HEK293 (cell line): Measurements from ENCODE around the gene MYCN.
A peak's percentile ranks its signal among the peaks of the same experiment; 100 is the strongest.
"Not testable (repeated sequence)": the region's sequence is repeated elsewhere in the genome, so short reads cannot be mapped to it uniquely, and the experiment has no call there.

Source experiments
- CTCF ChIA-PET: fragments of 350-600 bp; formaldehyde crosslinking; extraction: SDS; loops from one replicate; lab custom pipeline; 2021; ENCODE audit warnings: antibody characterized with exemption; lab: Yijun Ruan, JAX
- POLR2A ChIA-PET: fragments of 300-600 bp; formaldehyde crosslinking; extraction: SDS; loops from one replicate; lab custom pipeline; 2020; ENCODE audit warnings: antibody characterized with exemption, inconsistent platforms; lab: Yijun Ruan, JAX
- H3K27ac ChIP-seq: fragments of 200-500 bp; sonication (Bioruptor generic); 2 replicates; pipeline ENCODE4 v1.5.1; 2014; ENCODE audit warnings: low read depth, low read length, control low read depth, inconsistent platforms; ENCODE audit errors: extremely low read depth
- H3K36me3 ChIP-seq, 2 experiments: fragments of 200-500 bp in 1 of 2; sonication (Bioruptor generic) in 1 of 2; 1 replicate in 1 of 2; 2 replicates in 1 of 2; pipeline ENCODE4 v1.5.1; 2014 to 2017; ENCODE audit warnings: inconsistent platforms in 2 of 2, low read length in 2 of 2; ENCODE audit not compliant: control insufficient read depth in 2 of 2, insufficient read depth in 1 of 2
- H3K4me1 ChIP-seq: fragments of 200-500 bp; sonication (Bioruptor generic); 2 replicates; pipeline ENCODE4 v1.5.1; 2014; ENCODE audit warnings: mild to moderate bottlenecking, low read length, inconsistent platforms; ENCODE audit not compliant: control insufficient read depth, insufficient read depth
- H3K4me3 ChIP-seq: 2 replicates; pipeline ENCODE4 v1.5.1; 2011; ENCODE audit warnings: low read depth, mild to moderate bottlenecking, control low read depth, low read length, moderate library complexity
- H3K9me3 ChIP-seq: fragments of 200-500 bp; sonication (Bioruptor generic); 2 replicates; pipeline ENCODE4 v1.5.1; 2014; ENCODE audit warnings: low read depth, low read length, inconsistent platforms; ENCODE audit not compliant: control insufficient read depth, insufficient read depth
- BCL11A ChIP-seq: fragments of 450-650 bp; formaldehyde crosslinking; IDR thresholded peaks from 2 replicates; pipeline ENCODE4 v1.5.1; 2016; ENCODE audit warnings: low read depth, missing biosample characterization, missing genetic modification characterization
- EGR2 ChIP-seq: fragments of 450-650 bp; formaldehyde crosslinking; IDR thresholded peaks from 2 replicates; pipeline ENCODE4 v1.5.1; 2016; ENCODE audit warnings: low read depth, missing biosample characterization, missing genetic modification characterization
- GLIS2 ChIP-seq: fragments of 450-650 bp; formaldehyde crosslinking; IDR thresholded peaks from 2 replicates; pipeline ENCODE4 v1.5.1; 2016; ENCODE audit warnings: missing biosample characterization, missing genetic modification characterization
- HOXD13 ChIP-seq: sonication (generic); formaldehyde crosslinking; IDR thresholded peaks from 2 replicates; pipeline ENCODE4 v1.8.0; 2022; ENCODE audit warnings: missing genetic modification reagents, borderline replicate concordance
- MYNN ChIP-seq: fragments of 450-650 bp; formaldehyde crosslinking; IDR thresholded peaks from 2 replicates; pipeline ENCODE4 v1.5.1; 2016; ENCODE audit warnings: missing biosample characterization, missing genetic modification characterization, borderline replicate concordance
- PRDM4 ChIP-seq: fragments of 450-650 bp; formaldehyde crosslinking; IDR thresholded peaks from 2 replicates; pipeline ENCODE4 v1.5.1; 2017; ENCODE audit warnings: missing biosample characterization, missing genetic modification characterization
- ZFP37 ChIP-seq: fragments of 450-650 bp; formaldehyde crosslinking; IDR thresholded peaks from 2 replicates; pipeline ENCODE4 v1.5.1; 2016; ENCODE audit warnings: missing biosample characterization, missing genetic modification characterization
- ZNF146 ChIP-seq: fragments of 450-650 bp; formaldehyde crosslinking; IDR thresholded peaks from 2 replicates; pipeline ENCODE4 v1.5.1; 2016; ENCODE audit warnings: missing biosample characterization, missing genetic modification characterization
- ZNF341 ChIP-seq: fragments of 450-650 bp; formaldehyde crosslinking; IDR thresholded peaks from 2 replicates; pipeline ENCODE4; 2016; ENCODE audit warnings: low read depth, missing biosample characterization, missing genetic modification characterization
- ZNF510 ChIP-seq: fragments of 450-650 bp; formaldehyde crosslinking; IDR thresholded peaks from 2 replicates; pipeline ENCODE4 v1.5.1; 2018; ENCODE audit warnings: mild to moderate bottlenecking, missing genetic modification characterization, missing biosample characterization; ENCODE audit not compliant: insufficient replicate concordance
- ZNF555 ChIP-seq: fragments of 450-650 bp; formaldehyde crosslinking; conservative IDR thresholded peaks from 2 replicates; pipeline ENCODE4 v1.5.1; 2017; ENCODE audit warnings: missing biosample characterization, mild to moderate bottlenecking, missing genetic modification characterization, inconsistent platforms
- ZNF629 ChIP-seq: fragments of 450-650 bp; formaldehyde crosslinking; IDR thresholded peaks from 2 replicates; pipeline ENCODE4 v1.5.1; 2017; ENCODE audit warnings: missing biosample characterization, missing genetic modification characterization
- ZNF639 ChIP-seq: fragments of 450-650 bp; formaldehyde crosslinking; IDR thresholded peaks from 2 replicates; pipeline ENCODE4 v1.5.1; 2016; ENCODE audit warnings: missing biosample characterization, missing genetic modification characterization
- ZNF704 ChIP-seq: fragments of 450-650 bp; formaldehyde crosslinking; IDR thresholded peaks from 2 replicates; pipeline ENCODE4 v1.5.1; 2016; ENCODE audit warnings: missing biosample characterization, missing genetic modification characterization

The MYCN gene

GRCh38 chr2:15959331-15960153 is 19.2 kb downstream of the MYCN start:
- POLR2A ChIA-PET, result no interaction called here
- Histone ChIP-seq H3K36me3 (no peaks in the 10 kb centered on the region), H3K27ac (no peak overlapping the region), H3K4me3 (no peak overlapping the region), H3K4me1 (no peaks in the 10 kb centered on the region), H3K9me3 (no peaks in the 10 kb centered on the region)
- CTCF ChIA-PET, result no interaction called here
- no peak for TF ChIP-seq ZNF629 (tag by site-specific recombination)
- TF ChIP-seq ZNF639, result no peak
- TF ChIP-seq ZFP37 (tag by site-specific recombination), result no peak
- no peak for TF ChIP-seq BCL11A (tag by site-specific recombination)
- TF ChIP-seq HOXD13 (CRISPR knock-in tag), result no peak
- no peak for TF ChIP-seq ZNF704 (tag by site-specific recombination)
- TF ChIP-seq PRDM4 (tag by site-specific recombination), result no peak
- no peak for TF ChIP-seq MYNN (tag by site-specific recombination)
- no peak for TF ChIP-seq ZNF555 (tag by site-specific recombination)
- no peak for TF ChIP-seq EGR2
- no peak for TF ChIP-seq GLIS2 (tag by site-specific recombination)
- TF ChIP-seq ZNF341 (tag by site-specific recombination), result no peak
- no peak for TF ChIP-seq ZNF510 (tag by site-specific recombination)
- TF ChIP-seq, all 188 proteins: peak for 0

- CTCF ChIA-PET, result interaction anchor here (1.3 kb wide), 1 partner anchor 16 kb away, joined by 4 read pairs; no protein-coding TSS in a partner anchor
- POLR2A ChIA-PET, result not testable (repeated sequence)
Observed at GRCh38 chr2:15960154-15960520, 19.8 kb downstream of the MYCN start.

GRCh38 chr2:15963109-15963976 is 23.0 kb downstream of the MYCN start:
- CTCF ChIA-PET, result not testable (repeated sequence)

More at GRCh38 chr2:15960154-15960520, 19.8 kb downstream of the MYCN start:
- H3K9me3 ChIP-seq, H3K36me3 ChIP-seq, H3K4me3 ChIP-seq, H3K4me1 ChIP-seq, H3K27ac ChIP-seq: not testable (repeated sequence)

More at GRCh38 chr2:15963109-15963976, 23.0 kb downstream of the MYCN start:
- H3K4me1 ChIP-seq, H3K27ac ChIP-seq, POLR2A ChIA-PET, H3K4me3 ChIP-seq, H3K36me3 ChIP-seq, H3K9me3 ChIP-seq: not testable (repeated sequence)
- TF ChIP-seq ZNF146, result peak; percentile 89
